DMS153 treated with DMSO at 0.1 percent for 48 hours (cell line): Measurements from ENCODE around the gene HNRNPM.

Experiments used
- DNase-seq: peaks from one replicate; lab custom pipeline; 2025; ENCODE audit not compliant: unreplicated experiment; lab: John Stamatoyannopoulos, UW

HNRNPM gene

DNA sequence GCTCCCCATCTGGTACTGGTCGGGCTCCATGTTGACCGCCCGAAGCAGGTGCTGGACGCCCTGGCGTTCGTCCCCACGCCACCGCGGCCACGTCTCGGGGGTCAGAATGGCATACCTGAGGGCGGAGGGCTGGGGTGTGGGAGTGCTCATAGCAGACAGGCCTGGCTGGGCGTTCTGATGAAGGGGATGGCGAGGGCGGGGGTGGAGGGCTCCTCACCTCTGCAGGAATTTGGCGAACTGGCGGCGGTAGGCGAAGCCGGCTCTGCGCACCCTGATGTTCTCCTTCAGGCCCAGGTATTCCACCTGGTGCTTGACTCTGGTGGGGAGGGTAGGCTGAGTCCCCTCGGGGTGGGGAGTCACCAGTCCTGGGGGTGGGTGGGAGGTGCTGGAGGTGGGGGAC lies 91.5 kb downstream of the HNRNPM start:
- DNase-seq, result no peak

DNA sequence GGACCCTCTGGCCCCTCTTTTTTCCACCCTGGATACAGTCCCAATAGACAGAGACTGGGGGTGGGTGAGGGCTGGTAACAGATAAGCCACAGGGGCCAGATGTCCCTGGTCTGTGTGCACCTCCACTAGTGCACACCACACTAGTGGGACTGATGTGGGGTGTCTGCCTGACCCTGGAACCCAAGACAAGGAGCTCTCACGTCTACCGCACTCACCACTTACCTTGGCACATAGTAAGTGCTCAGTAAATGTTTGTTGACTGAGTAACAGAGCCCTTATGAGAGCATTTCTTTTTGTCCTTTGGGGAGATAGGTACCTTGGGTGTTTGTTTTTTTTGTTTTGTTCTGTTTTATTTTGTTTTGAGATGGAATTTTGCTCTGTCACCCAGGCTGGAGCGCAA lies 92.3 kb downstream of the HNRNPM start:
- DNase-seq, result no peak
